ENCODE results near the gene GRIFIN. TPM values are rescaled to one million over a fixed set of nuclear protein-coding genes. Genes with fewer than 3 reads are reported as not detected.

The GRIFIN gene
- total RNA-seq, 2 donors from 2014 or later: not detected

- TF ChIP-seq CTCF (IDR thresholded peaks at IDR 0.05): peak; percentile 81
- no peaks in the 10 kb centered on the region for H3K9me3 ChIP-seq
- H3K27me3 ChIP-seq (replicated peaks; ENCODE audit: insufficient read depth): no peaks in the 10 kb centered on the region
- no peaks in the 10 kb centered on the region for H3K36me3 ChIP-seq
- H3K4me3 ChIP-seq: peak overlapping the region; percentile 72
- ATAC-seq (ENCODE audit: insufficient number of reproducible peaks, low FRiP score, low read depth) (no peak), DNase-seq (ENCODE audit: low spot score) (peak; percentile 32)
- H3K4me1 ChIP-seq (ENCODE audit: control insufficient read depth in 1 of 2, low read depth in 2 of 2): peaks cover 0 to 11% of the 10 kb centered on the region in 2 donors
- no peak overlapping the region for H3K27ac ChIP-seq
Measured at GRCh38 chr7:2451171-2452073, 24.8 kb downstream of the GRIFIN start.

- no peak for ATAC-seq (ENCODE audit: insufficient number of reproducible peaks, low FRiP score, low read depth)
- DNase-seq (ENCODE audit: low spot score): no peak
Measured at GRCh38 chr7:2450198-2451107, 25.7 kb downstream of the GRIFIN start.

GRCh38 chr7:2446676-2447075 lies 29.5 kb downstream of the GRIFIN start:
- Histone ChIP-seq H3K27me3 (replicated peaks; ENCODE audit: insufficient read depth) (no peaks in the 10 kb centered on the region), H3K4me1 (ENCODE audit: control insufficient read depth in 1 of 2, low read depth in 2 of 2) (peaks cover 0 to 6% of the 10 kb centered on the region in 2 donors), H3K9me3 (no peaks in the 10 kb centered on the region), H3K36me3 (no peaks in the 10 kb centered on the region), H3K27ac (no peak overlapping the region), H3K4me3 (no peak overlapping the region)
- ATAC-seq (ENCODE audit: insufficient number of reproducible peaks, low FRiP score, low read depth) (no peak), DNase-seq (ENCODE audit: low spot score) (no peak)
- TF ChIP-seq CTCF (IDR thresholded peaks at IDR 0.05): no peak

More at GRCh38 chr7:2450198-2451107, 25.7 kb downstream of the GRIFIN start:
- Histone ChIP-seq H3K27me3 (replicated peaks; ENCODE audit: insufficient read depth) (no peaks in the 10 kb centered on the region), H3K4me1 (ENCODE audit: control insufficient read depth in 1 of 2, low read depth in 2 of 2) (peaks cover 0 to 11% of the 10 kb centered on the region in 2 donors), H3K27ac (no peak overlapping the region), H3K4me3 (no peak overlapping the region), H3K9me3 (no peaks in the 10 kb centered on the region), H3K36me3 (no peaks in the 10 kb centered on the region)
- no peak for TF ChIP-seq CTCF (IDR thresholded peaks at IDR 0.05)

DNA sequence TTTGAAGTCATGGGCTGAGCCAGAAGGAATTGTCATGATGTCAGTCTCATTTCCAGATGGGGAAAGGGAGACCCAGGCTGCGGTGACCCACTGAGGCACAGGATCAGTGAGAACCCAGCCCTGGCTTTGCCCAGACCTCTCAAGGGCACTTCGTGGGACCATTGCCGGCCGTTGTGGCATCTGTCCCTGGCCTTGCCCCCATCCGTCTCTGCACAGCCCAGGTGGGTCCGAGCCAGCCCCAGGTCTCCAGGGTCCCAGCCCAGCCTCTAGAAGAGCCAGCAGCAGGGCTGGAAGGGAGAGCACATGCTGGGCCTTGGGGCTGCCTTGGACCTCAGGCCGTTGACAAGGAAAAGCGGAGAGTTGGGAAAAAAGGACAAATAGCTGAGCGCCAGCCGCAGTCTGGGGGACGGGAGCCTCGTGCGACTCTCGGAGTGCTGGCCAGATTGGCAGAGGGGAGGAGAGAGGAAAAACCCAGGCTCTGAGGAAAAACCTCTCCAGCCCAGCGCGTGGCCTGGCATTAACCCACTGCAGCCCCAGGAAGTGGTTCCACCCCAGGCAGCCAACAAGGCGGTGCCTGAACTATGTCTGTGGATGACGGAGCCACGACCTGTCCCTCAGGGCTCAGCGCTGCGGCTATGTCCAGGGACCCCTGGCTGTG lies 30.2 kb downstream of the GRIFIN start:
- no peaks in the 10 kb centered on the region for H3K9me3 ChIP-seq
- no peaks in the 10 kb centered on the region for H3K27me3 ChIP-seq (replicated peaks; ENCODE audit: insufficient read depth)
- ATAC-seq (ENCODE audit: insufficient number of reproducible peaks, low FRiP score, low read depth): no peak
- H3K4me3 ChIP-seq: no peak overlapping the region
- H3K4me1 ChIP-seq (ENCODE audit: control insufficient read depth in 1 of 2, low read depth in 2 of 2): no peaks in the 10 kb centered on the region
- DNase-seq (ENCODE audit: low spot score): no peak
- no peaks in the 10 kb centered on the region for H3K36me3 ChIP-seq
- no peak for TF ChIP-seq CTCF (IDR thresholded peaks at IDR 0.05)
- no peak overlapping the region for H3K27ac ChIP-seq
